Bronchial epithelial cell (primary cell): ENCODE results near the gene ATP1B3. TPM values are rescaled to one million over a fixed set of nuclear protein-coding genes. Genes with fewer than 3 reads are reported as not detected.

Experiments used
- total RNA-seq: library from RNA; depleted of rRNA; stranded (reverse); fragments of >200 nt; gene quantifications from 2 replicates; pipeline ENCODE4 v1.2.1, GENCODE V29; 2014

Gene ATP1B3
- total RNA-seq, 1 donor from 2014 or later = 89.5 TPM

Other genes with a start within 250 kb of the ATP1B3 start
- gene RNF7, start 138.3 kb upstream of the ATP1B3 start, total RNA-seq = 38.4 and 56.9 TPM in 2 replicates
- gene GRK7, start 113.2 kb upstream of the ATP1B3 start, total RNA-seq = 0.13 TPM in 1 of 2 replicates, not detected in the other